ENCODE measurements around the gene OBSCN. TPM values are rescaled to one million over a fixed set of nuclear protein-coding genes. Genes with fewer than 3 reads are reported as not detected.

Gene OBSCN
- total RNA-seq, 2 experiments from 2014 or later, result 80.8 to 82.2 TPM

DNA sequence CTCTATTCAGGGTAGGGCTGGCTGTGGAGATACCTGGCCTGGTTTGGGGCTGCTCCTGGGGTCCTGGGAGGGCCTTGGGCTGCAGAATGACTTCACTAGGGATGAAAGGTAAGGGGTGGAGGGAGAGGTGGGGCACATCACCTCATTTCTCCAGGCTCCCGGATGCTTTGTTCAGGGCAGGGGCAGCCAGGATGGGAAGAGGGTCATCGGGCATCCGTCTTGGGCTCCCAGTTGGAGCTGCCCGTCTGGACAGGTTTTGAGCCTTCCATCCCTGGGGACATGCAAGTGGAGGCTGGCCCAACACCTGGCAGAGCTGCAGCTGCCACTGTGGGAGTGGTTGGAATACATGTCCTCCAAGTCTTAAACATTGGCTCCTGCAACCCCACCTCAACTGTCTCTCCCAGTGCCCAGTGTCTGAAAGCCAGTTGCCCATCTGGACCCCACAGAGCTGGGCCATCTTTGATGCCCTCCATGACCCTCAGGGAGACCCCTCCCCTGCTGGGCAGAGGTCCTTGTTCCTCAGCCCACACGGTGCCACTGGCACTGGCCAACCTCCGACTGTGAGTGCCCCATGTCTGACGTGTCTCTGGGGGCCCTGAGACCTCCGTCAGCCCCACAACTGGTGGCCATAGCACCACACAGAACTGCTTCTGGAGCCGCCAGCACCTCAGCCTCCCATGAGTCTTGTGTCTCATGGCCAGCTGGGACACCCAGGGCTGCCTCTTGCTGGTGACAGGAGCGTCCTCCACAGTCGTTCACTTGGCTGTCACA lies 145.9 kb downstream of the OBSCN start:
- CTCF ChIA-PET, result no interaction called here
- H3K4me1 ChIP-seq (ENCODE audit: insufficient read depth, low read length), result no peaks in the 10 kb centered on the region
- no peaks in the 10 kb centered on the region for H3K27me3 Mint-ChIP-seq

DNA sequence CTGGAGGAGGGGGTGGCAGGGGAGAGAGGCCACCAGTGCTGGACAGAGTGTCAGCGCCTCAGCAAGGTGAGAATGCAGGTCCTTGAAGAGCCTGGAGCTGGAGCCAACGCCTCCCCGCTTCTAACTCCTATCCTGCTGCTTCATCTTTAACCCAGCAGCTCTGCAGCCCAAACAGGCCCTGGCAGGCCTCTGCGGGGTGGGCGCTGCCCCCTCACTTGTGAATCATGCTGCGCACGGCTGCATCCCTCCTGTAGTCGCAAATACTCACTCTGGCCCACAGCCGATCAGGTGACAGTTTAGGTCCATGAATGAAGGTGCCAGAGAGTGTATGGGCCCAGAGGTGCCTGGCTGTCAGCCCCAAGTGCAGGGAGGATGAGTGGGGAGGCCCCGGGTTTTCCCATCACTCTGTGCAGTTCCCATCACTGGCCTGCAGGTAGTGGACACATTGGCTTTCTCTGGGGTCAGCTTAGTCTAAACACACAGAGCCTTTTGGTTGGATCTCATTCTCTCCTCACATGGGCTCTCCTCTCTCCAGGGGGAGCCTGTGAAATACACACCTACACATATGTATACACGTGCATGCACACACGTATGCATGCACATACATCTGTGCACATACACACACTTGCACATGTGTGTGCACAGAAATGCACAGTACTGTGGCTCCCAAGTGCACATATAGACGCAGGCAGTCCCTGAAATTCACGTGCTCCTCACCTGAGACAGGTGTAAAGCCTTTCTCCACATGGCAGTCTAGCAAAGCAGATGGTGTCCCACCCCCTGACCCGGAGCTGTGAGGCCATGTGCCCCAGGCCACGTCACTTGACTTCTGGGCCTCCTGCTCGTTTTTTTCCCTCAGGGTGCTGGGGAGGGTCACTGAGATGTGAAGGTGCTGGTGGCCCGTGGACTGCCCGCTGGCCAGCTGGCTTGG lies 146.8 kb downstream of the OBSCN start:
- H3K36me3 ChIP-seq (ENCODE audit: insufficient read depth, low read length), result no peaks in the 10 kb centered on the region
- no peaks in the 10 kb centered on the region for H3K27me3 Mint-ChIP-seq
- CTCF ChIA-PET, result no interaction called here
- no peaks in the 10 kb centered on the region for H3K9me3 ChIP-seq (ENCODE audit: control insufficient read depth in 1 of 2, insufficient read depth in 1 of 2, low read length in 2 of 2)
- TF ChIP-seq, protein P1, sequence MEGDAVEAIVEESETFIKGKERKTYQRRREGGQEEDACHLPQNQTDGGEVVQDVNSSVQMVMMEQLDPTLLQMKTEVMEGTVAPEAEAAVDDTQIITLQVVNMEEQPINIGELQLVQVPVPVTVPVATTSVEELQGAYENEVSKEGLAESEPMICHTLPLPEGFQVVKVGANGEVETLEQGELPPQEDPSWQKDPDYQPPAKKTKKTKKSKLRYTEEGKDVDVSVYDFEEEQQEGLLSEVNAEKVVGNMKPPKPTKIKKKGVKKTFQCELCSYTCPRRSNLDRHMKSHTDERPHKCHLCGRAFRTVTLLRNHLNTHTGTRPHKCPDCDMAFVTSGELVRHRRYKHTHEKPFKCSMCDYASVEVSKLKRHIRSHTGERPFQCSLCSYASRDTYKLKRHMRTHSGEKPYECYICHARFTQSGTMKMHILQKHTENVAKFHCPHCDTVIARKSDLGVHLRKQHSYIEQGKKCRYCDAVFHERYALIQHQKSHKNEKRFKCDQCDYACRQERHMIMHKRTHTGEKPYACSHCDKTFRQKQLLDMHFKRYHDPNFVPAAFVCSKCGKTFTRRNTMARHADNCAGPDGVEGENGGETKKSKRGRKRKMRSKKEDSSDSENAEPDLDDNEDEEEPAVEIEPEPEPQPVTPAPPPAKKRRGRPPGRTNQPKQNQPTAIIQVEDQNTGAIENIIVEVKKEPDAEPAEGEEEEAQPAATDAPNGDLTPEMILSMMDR (IDR thresholded peaks at IDR 0.05), result no peak
- ATAC-seq (ENCODE audit: poor library complexity) (no peak), DNase-seq (no peak)
- H3K36me3 Mint-ChIP-seq (ENCODE audit: low read depth), result peaks cover 7% of the 10 kb centered on the region
- H3K27ac ChIP-seq (ENCODE audit: low read depth in 1 of 2, low read length in 2 of 2), result no peak overlapping the region
- no peaks in the 10 kb centered on the region for H3K27me3 ChIP-seq (ENCODE audit: control insufficient read depth in 1 of 2, insufficient read depth in 2 of 2, low read length in 2 of 2)
- H3K27ac Mint-ChIP-seq, result no peak overlapping the region
- no peaks in the 10 kb centered on the region for H3K4me1 Mint-ChIP-seq (ENCODE audit: low read depth)
- H3K9me3 Mint-ChIP-seq, result no peaks in the 10 kb centered on the region
- POLR2A ChIA-PET, result no interaction called here
- intact Hi-C loops (cut with DNase I, micrococcal nuclease), result no loop called here
- H3K4me1 ChIP-seq (ENCODE audit: insufficient read depth, low read length), result no peaks in the 10 kb centered on the region
- H3K4me3 ChIP-seq (ENCODE audit: low read length), result no peak overlapping the region
- H3K4me3 Mint-ChIP-seq, result no peak overlapping the region

More for the DNA sequence above, 145.9 kb downstream of the OBSCN start:
- no peaks in the 10 kb centered on the region for H3K4me1 Mint-ChIP-seq (ENCODE audit: low read depth)
- no peak overlapping the region for H3K4me3 Mint-ChIP-seq
- no peaks in the 10 kb centered on the region for H3K27me3 ChIP-seq (ENCODE audit: control insufficient read depth in 1 of 2, insufficient read depth in 2 of 2, low read length in 2 of 2)
- POLR2A ChIA-PET, result no interaction called here
- intact Hi-C loops (cut with DNase I, micrococcal nuclease), result no loop called here
- TF ChIP-seq, protein P1 (IDR thresholded peaks at IDR 0.05), result no peak
- DNase-seq (no peak), ATAC-seq (ENCODE audit: poor library complexity) (no peak)
- peaks cover 12% of the 10 kb centered on the region for H3K36me3 Mint-ChIP-seq (ENCODE audit: low read depth)
- H3K9me3 ChIP-seq (ENCODE audit: control insufficient read depth in 1 of 2, insufficient read depth in 1 of 2, low read length in 2 of 2), result no peaks in the 10 kb centered on the region
- no peaks in the 10 kb centered on the region for H3K9me3 Mint-ChIP-seq
- no peak overlapping the region for H3K27ac ChIP-seq (ENCODE audit: low read depth in 1 of 2, low read length in 2 of 2)
- H3K27ac Mint-ChIP-seq, result no peak overlapping the region
- no peaks in the 10 kb centered on the region for H3K36me3 ChIP-seq (ENCODE audit: insufficient read depth, low read length)
- H3K4me3 ChIP-seq (ENCODE audit: low read length), result no peak overlapping the region

DNA sequence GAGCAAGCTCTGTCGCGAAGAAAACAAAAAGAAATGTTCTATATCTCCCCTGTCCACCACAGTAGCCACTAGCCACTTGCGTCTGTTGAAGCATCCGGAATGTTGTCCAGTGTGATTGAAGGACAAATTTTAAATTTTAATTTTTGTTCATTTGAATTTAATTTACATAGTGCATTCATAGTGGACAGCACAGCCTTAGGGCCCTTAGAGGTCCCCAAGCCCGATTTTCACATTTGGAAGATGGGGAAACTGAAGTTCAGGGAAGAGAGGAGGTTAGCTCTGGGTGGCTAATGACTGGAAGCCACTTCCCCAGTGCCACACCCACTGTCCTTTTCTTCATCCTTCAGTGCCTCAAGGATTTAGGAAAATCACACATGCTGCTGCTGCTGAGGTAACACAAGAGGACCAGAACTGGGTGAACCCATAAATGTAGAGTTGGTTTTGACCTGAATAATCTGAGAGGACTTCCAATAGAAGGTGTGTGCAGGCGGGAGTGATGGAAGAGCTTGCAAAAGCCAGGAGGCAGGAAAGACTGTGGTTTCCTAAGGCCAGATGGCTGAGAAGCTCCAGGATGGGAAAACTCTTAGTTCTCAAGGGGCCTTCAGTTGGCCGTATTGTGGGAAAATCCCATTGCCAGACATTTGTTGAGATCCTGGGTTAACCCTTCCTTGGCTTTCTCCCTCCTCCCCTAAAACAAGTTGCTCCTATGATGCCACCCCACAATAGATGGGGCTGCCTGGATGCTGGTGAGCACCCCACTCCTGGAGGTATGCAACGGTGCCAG lies 149.2 kb downstream of the OBSCN start:
- no peaks in the 10 kb centered on the region for H3K4me1 Mint-ChIP-seq (ENCODE audit: low read depth)
- H3K27ac ChIP-seq (ENCODE audit: low read depth in 1 of 2, low read length in 2 of 2), result no peak overlapping the region
- no peaks in the 10 kb centered on the region for H3K9me3 Mint-ChIP-seq
- H3K27me3 ChIP-seq (ENCODE audit: control insufficient read depth in 1 of 2, insufficient read depth in 2 of 2, low read length in 2 of 2), result no peaks in the 10 kb centered on the region
- TF ChIP-seq, protein P1 (IDR thresholded peaks at IDR 0.05), result no peak
- DNase-seq, result no peak
- no peaks in the 10 kb centered on the region for H3K27me3 Mint-ChIP-seq
- intact Hi-C loops (cut with DNase I, micrococcal nuclease), result no loop called here
- POLR2A ChIA-PET, result no interaction called here
- no peaks in the 10 kb centered on the region for H3K9me3 ChIP-seq (ENCODE audit: control insufficient read depth in 1 of 2, insufficient read depth in 1 of 2, low read length in 2 of 2)
- H3K36me3 ChIP-seq (ENCODE audit: insufficient read depth, low read length), result no peaks in the 10 kb centered on the region
- no peaks in the 10 kb centered on the region for H3K36me3 Mint-ChIP-seq (ENCODE audit: low read depth)
- no peak overlapping the region for H3K4me3 Mint-ChIP-seq
- CTCF ChIA-PET, result no interaction called here
- no peak overlapping the region for H3K27ac Mint-ChIP-seq
- H3K4me1 ChIP-seq (ENCODE audit: insufficient read depth, low read length), result no peaks in the 10 kb centered on the region
- ATAC-seq (ENCODE audit: poor library complexity), result no peak
- H3K4me3 ChIP-seq (ENCODE audit: low read length), result no peak overlapping the region
